HG02852 (cell line): ENCODE results near the gene CDKAL1.
"Not testable (repeated sequence)": the region's sequence is repeated elsewhere in the genome, so short reads cannot be mapped to it uniquely, and the experiment has no call there.

Experiments
- ATAC-seq: cut with Tn5 transposase; IDR thresholded peaks from one replicate; pipeline ENCODE4 v1.9.1; 2021; ENCODE audit warnings: mild to moderate bottlenecking, moderate library complexity; ENCODE audit not compliant: unreplicated experiment

Gene CDKAL1

DNA sequence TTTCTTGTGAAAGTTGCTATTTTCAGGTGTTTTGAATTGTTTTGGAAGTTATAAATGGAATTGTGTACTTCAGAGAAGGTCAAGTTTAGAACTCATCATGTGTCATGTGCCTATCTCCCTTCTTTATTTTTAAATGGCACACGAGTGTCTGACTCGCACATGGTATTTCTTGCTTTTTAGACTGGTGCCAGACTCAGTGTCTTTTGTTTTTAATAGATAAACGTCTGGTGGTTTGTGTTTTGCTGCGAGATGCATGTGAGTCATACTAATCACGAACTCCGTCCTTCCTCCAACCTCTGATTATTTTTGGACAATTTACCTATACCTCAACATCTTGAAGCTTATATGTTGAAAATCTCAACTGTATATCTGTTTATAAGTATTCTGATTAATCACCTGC is 292.1 kb downstream of the CDKAL1 start:
- no peak for ATAC-seq

GRCh38 chr6:20827798-20828197 is 293.5 kb downstream of the CDKAL1 start:
- no peak for ATAC-seq

- no peak for ATAC-seq
Observed at GRCh38 chr6:20830576-20830975, 296.3 kb downstream of the CDKAL1 start.

DNA sequence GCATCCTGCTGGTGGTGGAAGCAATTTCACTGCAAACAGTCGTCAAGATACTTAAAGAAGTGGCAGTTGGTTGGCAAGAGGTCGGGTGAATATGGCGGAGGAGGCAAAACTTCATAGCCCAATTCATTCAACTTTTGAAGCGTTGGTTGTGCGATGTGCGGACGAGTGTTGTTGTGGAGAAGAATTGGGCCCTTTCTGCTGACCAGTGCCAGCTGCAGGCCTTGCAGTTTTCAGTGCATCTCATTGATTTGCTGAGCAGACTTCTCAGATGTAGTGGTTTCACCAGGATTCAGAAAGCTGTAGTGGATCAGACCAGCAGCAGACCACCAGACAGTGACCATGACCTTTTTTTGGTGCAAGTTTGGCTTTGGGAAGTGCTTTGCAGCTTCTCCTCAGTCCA is 297.0 kb downstream of the CDKAL1 start:
- not testable (repeated sequence) for ATAC-seq

DNA sequence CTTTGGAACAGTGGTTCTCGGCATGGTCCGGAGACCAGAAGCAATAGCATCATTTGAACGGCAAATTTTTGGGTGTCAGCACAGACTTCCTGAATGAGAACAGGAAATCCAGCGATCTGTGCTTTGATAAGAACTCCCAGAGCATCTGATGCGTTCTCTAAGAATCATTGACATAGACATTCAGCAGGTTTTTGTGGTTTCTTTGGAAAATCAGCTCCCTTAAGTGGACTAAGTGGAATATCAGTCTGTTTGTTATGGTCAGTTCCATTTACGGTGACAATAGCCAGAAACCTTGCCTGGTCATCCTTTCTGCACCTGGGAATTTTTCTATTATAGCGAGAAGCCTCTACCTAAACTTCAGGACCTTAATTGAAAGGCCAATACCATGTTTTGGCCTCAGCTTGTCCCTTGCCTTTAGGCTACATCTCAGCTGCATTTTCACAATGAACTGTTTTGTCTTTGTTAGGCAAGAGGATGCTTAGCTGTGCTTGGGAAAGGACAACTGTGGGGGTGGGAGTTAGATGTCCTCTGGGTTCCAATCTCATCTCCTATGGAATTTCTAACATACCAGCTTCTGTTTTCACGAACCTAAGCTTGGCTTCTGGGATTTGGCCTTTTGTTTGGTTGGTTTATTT is 299.7 kb downstream of the CDKAL1 start:
- ATAC-seq, result no peak

GRCh38 chr6:20835315-20836010 is 301.2 kb downstream of the CDKAL1 start:
- no peak for ATAC-seq

- no peak for ATAC-seq
Observed at GRCh38 chr6:20837189-20837588, 302.9 kb downstream of the CDKAL1 start.

DNA sequence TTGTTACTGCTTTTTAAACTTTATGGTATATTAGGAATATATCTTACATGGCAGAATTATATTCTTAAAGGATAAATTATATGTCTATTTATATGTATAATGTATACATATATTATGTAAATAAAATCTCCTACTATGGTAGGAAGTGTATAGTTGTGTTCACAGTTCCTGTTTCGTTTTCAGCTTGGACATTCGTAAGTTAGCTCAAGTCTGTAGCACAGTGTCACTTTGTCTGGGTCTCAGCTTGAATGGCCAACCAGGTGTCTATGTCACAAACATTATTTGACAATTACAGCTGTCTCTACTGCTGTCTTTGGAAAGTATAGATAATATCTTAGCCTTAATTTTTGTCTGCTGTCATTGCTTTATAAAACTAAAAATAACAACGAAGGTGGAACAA is 303.9 kb downstream of the CDKAL1 start:
- ATAC-seq, result no peak

GRCh38 chr6:20839630-20840029 is 305.4 kb downstream of the CDKAL1 start:
- no peak for ATAC-seq

DNA sequence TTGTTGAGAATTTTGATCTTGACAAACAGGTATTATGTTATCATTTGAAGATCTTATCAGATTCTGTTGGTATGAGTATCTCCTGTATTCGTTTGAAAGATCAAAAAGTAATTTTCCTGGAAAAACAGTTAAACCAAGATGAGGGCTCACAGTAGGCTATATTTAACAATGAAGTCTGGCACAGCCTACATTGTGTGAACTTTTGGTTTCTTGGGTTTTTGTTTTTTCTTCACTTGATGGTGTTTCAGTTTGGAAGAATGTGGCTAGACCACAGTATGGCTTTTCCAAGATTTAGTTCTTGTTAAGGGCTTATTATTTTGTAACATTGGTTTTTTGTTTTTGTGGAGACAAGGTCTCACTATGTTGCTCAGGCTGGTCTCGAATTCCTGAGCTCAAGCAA is 306.4 kb downstream of the CDKAL1 start:
- no peak for ATAC-seq

GRCh38 chr6:20841806-20842205 is 307.5 kb downstream of the CDKAL1 start:
- no peak for ATAC-seq

DNA sequence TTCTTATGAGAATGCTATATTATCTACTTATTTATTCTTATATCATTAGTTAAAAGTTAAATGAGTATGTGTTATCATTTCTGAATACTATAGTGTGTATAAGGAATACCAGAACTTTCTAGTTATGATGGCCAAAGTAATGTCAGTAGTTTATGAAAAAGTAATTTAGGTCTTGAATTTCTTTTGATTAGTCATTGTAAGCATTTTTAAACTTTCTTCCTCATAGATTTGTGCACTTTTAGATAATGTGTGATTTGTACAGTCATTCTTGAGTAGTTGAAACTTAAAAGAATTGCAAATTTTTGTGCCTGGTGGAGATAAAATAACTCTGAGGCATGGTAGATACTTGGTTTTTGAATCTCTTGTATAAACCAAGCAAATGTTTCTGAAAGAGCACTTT is 311.3 kb downstream of the CDKAL1 start:
- ATAC-seq, result no peak

- ATAC-seq, result peak; percentile 75
Observed at GRCh38 chr6:20846602-20847028, 312.4 kb downstream of the CDKAL1 start.

GRCh38 chr6:20847904-20848303 is 313.6 kb downstream of the CDKAL1 start:
- ATAC-seq, result no peak

DNA sequence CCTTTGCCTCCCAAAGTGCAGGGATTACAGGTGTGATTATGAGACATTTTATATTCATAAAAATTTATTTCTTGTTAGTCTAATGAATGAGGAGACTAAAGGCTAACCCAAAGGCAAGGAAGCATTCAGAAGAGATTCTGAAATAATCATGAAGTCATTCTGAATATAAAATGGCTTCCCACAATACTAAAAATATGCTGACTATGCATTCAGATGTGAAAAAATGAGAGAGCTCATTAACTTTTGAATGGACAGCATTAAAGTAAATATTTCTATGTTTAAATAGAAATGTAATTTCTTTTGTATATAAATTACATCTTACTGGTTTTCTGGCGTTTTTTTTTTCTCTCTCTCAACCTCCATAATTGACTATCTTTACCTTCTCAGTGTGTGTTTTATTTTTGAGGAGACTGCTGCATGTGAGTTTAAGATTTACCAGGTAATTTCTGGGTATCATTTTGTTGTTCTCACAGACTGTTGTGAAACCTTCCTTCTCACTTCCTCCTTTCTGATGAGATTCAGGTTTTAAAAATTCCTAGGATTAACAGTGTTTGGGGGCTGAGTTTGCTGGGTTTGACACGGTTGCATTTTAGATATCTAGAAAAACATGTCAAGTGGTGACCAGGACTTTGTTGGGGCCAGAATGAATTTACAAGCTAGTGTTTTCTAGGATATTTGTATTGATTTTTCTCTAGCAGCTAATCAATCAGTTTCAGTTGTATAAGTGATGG is 316.6 kb downstream of the CDKAL1 start:
- no peak for ATAC-seq

- ATAC-seq, result no peak
Observed at GRCh38 chr6:20851795-20852194, 317.5 kb downstream of the CDKAL1 start.

DNA sequence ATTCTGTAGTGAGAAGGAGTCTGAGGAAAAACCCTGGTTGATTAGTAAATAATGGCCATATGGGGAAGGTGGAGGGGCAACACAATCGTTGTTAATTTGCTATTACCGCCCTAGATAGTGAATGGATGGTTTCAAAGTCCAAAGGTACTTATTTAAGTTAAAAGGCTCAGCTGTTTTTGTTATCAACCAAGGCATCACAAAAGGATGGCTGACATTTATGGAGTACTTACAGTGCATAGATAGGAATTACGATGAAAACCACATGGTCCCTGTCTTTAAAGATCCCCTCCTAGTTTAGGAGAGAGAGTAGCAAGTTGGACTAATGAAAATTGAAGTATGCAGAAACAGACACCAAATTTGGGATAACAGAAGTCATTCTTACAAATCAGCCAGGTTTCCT is 319.6 kb downstream of the CDKAL1 start:
- ATAC-seq, result no peak

DNA sequence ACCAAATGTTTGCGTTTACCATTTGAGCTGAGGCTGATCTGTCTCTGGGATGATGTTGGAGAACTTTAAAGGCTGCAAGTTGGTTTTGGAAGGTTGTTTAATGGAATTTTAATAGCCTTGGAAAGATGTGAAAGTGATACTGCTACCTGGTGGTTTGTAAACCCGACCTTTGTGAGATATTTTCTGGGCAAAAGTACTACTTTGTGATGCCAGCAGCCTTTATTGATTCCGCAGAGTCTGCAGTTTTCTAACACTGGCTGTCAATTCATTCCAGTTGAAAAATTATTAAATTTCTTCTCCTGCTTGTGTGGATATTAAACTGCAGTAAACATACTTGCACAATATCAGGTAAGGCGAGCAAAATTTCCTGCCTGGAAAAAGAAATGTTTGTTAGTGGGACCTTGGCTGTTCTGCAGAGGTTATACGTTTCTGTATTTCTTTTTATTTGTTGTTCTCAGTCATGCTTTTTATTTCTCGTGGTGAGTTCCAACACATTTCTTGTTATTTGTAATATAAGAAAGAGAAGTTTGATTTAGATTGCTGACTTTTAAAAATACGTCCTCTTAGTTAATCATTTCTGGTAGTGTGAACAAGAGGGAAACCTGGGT is 322.5 kb downstream of the CDKAL1 start:
- ATAC-seq, result no peak

- no peak for ATAC-seq
Observed at GRCh38 chr6:20861481-20861880, 327.2 kb downstream of the CDKAL1 start.

DNA sequence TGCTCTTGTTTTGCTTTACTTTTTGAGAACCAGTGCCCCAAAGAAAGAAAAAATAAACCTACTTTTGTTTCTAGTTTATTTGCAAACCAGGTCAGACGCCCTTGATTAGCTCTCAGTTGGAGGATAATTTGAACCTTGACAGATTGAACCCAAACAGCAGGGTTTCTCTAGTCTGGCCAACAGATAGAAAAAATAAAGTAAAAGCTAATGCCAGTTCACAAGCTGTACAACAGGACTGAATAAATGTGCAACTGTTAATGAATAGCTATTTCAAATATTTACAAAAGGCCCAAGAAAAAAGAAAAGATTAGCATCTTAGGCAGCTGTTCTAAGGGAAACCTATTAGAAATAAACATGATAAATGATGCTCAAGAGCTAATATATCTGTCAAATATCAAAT is 331.8 kb downstream of the CDKAL1 start:
- ATAC-seq, result no peak

GRCh38 chr6:20866935-20867703 is 332.9 kb downstream of the CDKAL1 start:
- no peak for ATAC-seq
